Measurements from ENCODE around the gene LPP. TPM values are rescaled to one million over a fixed set of nuclear protein-coding genes. Genes with fewer than 3 reads are reported as not detected.

Gene LPP
- total RNA-seq, 4 donors from 2014 or later = 109 to 170 (median 132) TPM

- Histone ChIP-seq H3K27me3 (no peaks in the 10 kb centered on the region), H3K4me3 (no peak overlapping the region), H3K9me3 (no peaks in the 10 kb centered on the region), H3K36me3 (no peaks in the 10 kb centered on the region), H3K4me1 (peaks cover 0 to 14% (median 3%) of the 10 kb centered on the region in 4 donors), H3K27ac (no peak overlapping the region)
- no peak for DNase-seq
- TF ChIP-seq POLR2A (IDR thresholded peaks at IDR 0.05) = no peak
- TF ChIP-seq, protein P1, sequence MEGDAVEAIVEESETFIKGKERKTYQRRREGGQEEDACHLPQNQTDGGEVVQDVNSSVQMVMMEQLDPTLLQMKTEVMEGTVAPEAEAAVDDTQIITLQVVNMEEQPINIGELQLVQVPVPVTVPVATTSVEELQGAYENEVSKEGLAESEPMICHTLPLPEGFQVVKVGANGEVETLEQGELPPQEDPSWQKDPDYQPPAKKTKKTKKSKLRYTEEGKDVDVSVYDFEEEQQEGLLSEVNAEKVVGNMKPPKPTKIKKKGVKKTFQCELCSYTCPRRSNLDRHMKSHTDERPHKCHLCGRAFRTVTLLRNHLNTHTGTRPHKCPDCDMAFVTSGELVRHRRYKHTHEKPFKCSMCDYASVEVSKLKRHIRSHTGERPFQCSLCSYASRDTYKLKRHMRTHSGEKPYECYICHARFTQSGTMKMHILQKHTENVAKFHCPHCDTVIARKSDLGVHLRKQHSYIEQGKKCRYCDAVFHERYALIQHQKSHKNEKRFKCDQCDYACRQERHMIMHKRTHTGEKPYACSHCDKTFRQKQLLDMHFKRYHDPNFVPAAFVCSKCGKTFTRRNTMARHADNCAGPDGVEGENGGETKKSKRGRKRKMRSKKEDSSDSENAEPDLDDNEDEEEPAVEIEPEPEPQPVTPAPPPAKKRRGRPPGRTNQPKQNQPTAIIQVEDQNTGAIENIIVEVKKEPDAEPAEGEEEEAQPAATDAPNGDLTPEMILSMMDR (IDR thresholded peaks at IDR 0.05) = no peak
Observed at GRCh38 chr3:188353426-188353825, 199.5 kb downstream of the LPP start.

- Histone ChIP-seq H3K36me3 (no peaks in the 10 kb centered on the region), H3K4me3 (peak overlapping the region in 1 of 4 donors; percentile 0), H3K27me3 (no peaks in the 10 kb centered on the region), H3K27ac (peak overlapping the region in 3 of 4 donors; percentile 25 to 59 (median 50)), H3K9me3 (no peaks in the 10 kb centered on the region), H3K4me1 (peaks cover 0 to 7% (median 2%) of the 10 kb centered on the region in 4 donors)
- TF ChIP-seq POLR2A (IDR thresholded peaks at IDR 0.05) = no peak
- TF ChIP-seq, protein P1 (IDR thresholded peaks at IDR 0.05) = no peak
- peak in 2 of 3 donors; percentile 53 to 60 for DNase-seq
Observed at GRCh38 chr3:188358787-188359493, 205.0 kb downstream of the LPP start.

GRCh38 chr3:188360364-188360881 lies 206.5 kb downstream of the LPP start:
- no peak overlapping the region for H3K27ac ChIP-seq
- DNase-seq = no peak

DNA sequence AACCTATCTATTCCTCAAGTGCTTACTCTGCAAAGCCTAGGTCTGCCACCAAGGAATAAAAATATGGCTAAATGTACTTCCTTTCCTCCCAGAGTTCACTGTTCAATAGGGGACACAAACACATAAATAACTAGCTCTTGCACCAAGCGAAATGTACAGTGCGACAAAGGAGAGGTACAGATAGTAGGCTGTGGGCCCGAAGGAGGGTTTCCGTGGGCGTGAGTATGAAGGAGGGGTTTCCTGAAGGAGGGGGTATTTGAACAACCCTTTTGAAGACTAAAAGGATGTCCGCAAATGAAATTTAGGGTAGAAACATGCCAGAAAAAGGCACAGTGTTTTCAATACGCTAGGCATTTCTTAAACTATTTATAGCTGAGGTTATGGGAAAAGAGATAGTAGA lies 207.9 kb downstream of the LPP start:
- peaks cover 0 to 11% (median 3%) of the 10 kb centered on the region in 4 donors for H3K4me1 ChIP-seq
- no peaks in the 10 kb centered on the region for H3K9me3 ChIP-seq
- H3K27me3 ChIP-seq = no peaks in the 10 kb centered on the region
- no peak overlapping the region for H3K27ac ChIP-seq
- no peak overlapping the region for H3K4me3 ChIP-seq
- DNase-seq = no peak
- TF ChIP-seq POLR2A (IDR thresholded peaks at IDR 0.05) = no peak
- no peaks in the 10 kb centered on the region for H3K36me3 ChIP-seq

More at GRCh38 chr3:188360364-188360881, 206.5 kb downstream of the LPP start:
- TF ChIP-seq, protein P1 (IDR thresholded peaks at IDR 0.05) = no peak
- no peak for TF ChIP-seq POLR2A (IDR thresholded peaks at IDR 0.05)
- Histone ChIP-seq H3K36me3 (no peaks in the 10 kb centered on the region), H3K4me1 (peaks cover 0 to 7% (median 2%) of the 10 kb centered on the region in 4 donors), H3K9me3 (no peaks in the 10 kb centered on the region), H3K4me3 (no peak overlapping the region), H3K27me3 (no peaks in the 10 kb centered on the region)

DNA sequence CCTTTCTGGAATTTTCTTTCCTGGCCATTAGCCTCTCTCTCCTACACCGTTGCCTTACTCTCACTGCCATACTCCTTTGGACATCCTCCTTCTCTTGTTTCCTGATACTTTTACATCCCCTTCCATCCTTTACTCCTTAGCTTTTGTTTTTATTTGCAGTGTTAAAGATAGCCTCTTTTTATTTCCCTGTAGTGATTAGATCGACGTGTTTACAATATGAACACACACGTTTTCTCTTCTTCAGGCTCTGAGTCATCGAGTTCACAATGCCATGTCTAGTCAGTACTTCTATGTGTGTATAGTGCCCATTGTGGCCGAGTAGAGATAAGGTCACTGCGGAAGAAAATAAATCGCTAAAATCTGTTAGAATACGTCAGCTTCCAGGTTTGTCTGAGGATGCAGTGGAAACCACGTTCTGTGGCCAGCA lies 208.5 kb downstream of the LPP start:
- Histone ChIP-seq H3K4me1 (peaks cover 0 to 11% (median 3%) of the 10 kb centered on the region in 4 donors), H3K9me3 (no peaks in the 10 kb centered on the region), H3K4me3 (no peak overlapping the region), H3K36me3 (no peaks in the 10 kb centered on the region), H3K27ac (no peak overlapping the region), H3K27me3 (no peaks in the 10 kb centered on the region)
- no peak for TF ChIP-seq POLR2A (IDR thresholded peaks at IDR 0.05)
- TF ChIP-seq, protein P1 (IDR thresholded peaks at IDR 0.05) = peak in 3 of 6 experiments; percentile 42 to 56 (median 45)
- DNase-seq = no peak

DNA sequence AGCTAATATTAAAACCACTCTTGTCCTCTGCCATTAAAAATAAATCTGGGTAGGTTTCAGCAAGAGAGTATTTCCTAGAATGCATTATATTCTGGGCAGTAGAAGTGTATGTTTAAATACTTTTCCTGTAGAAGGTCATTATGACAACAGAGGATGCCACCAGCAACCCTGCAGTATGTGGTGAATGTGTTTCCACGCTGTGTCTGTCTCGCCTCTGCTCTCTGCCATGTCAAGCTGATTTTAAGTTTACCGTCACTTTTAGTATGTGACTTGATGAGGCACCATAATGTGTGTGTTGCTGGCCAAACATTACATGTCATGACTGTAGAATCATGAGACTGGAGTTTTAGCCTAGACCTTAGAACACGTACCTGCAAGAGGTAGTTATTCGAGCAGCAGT lies 211.2 kb downstream of the LPP start:
- Histone ChIP-seq H3K27ac (no peak overlapping the region), H3K9me3 (no peaks in the 10 kb centered on the region), H3K4me3 (no peak overlapping the region), H3K36me3 (no peaks in the 10 kb centered on the region), H3K4me1 (peaks cover 0 to 8% (median 0%) of the 10 kb centered on the region in 4 donors), H3K27me3 (no peaks in the 10 kb centered on the region)
- no peak for TF ChIP-seq POLR2A (IDR thresholded peaks at IDR 0.05)
- TF ChIP-seq, protein P1 (IDR thresholded peaks at IDR 0.05) = no peak
- DNase-seq = no peak

Measured in Peyer's patch (tissue), 4 donors.